ENCODE results near the gene PPP1R1B.

Gene PPP1R1B

DNA sequence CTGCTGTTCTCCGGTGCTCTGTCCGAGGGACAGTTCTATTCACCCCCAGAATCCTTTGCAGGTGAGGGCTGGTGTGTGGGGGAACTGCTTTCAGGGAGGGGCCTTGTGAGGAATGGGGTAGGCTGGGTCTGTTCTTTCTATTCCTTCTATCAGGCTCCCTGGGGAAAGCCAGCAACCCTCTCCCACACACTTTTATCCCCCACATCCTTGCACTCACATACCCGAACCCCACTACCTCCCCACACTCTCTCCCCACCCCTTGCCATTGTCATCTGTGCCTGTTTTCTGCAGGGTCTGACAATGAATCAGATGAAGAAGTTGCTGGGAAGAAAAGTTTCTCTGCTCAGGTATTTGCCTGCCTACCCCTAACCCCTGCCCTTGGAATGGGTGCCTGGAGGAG, 32.0 kb downstream of the PPP1R1B start:
- DNase-seq, result no peak

DNA sequence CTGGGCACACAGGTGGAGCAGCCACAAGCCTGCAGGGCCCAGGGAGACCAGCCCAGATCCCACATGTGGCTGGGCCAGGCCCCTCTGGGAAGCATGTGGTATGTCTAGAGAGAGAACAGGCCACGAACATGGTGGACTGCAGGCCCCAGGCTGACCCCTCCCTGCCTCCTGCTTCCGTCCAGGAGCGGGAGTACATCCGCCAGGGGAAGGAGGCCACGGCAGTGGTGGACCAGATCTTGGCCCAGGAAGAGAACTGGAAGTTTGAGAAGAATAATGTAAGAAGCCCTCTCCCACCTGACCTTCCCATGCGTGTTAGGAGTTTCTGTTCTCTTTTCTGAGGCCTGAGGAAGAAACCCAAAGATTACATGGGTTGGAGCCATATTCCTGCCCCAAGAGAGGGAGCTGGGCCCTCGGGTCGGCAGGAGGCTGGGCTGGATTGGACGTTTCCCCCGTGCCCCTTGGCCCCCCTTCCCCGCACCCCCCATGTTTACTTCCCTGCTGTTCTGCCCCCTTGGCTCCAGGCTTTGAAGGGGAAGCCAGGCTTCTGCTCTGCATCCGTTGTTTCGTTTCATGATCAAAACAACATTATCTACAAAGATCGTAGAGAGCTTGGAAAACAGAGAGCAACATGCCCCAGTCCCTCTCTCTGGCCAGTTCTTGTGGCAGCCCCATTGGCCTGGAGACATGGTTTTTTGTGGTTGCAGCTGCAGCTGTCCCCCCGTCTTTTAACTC, 32.7 kb downstream of the PPP1R1B start:
- DNase-seq, result no peak

DNA sequence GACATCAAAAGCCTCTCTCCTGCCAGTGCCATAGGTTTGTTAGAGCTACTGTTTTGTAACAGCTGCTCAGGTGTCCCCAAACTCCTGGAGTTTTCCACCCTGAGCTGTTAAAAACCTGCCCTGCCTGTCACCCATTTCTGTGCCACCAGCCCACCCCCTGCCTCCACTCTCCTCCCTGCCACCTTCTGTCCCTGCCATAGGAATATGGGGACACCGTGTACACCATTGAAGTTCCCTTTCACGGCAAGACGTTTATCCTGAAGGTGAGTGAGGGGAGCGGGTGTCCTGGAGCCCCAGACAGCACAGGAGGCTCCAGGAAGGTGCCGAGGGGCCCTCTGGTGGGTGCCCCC, 33.2 kb downstream of the PPP1R1B start:
- DNase-seq, result no peak

DNA sequence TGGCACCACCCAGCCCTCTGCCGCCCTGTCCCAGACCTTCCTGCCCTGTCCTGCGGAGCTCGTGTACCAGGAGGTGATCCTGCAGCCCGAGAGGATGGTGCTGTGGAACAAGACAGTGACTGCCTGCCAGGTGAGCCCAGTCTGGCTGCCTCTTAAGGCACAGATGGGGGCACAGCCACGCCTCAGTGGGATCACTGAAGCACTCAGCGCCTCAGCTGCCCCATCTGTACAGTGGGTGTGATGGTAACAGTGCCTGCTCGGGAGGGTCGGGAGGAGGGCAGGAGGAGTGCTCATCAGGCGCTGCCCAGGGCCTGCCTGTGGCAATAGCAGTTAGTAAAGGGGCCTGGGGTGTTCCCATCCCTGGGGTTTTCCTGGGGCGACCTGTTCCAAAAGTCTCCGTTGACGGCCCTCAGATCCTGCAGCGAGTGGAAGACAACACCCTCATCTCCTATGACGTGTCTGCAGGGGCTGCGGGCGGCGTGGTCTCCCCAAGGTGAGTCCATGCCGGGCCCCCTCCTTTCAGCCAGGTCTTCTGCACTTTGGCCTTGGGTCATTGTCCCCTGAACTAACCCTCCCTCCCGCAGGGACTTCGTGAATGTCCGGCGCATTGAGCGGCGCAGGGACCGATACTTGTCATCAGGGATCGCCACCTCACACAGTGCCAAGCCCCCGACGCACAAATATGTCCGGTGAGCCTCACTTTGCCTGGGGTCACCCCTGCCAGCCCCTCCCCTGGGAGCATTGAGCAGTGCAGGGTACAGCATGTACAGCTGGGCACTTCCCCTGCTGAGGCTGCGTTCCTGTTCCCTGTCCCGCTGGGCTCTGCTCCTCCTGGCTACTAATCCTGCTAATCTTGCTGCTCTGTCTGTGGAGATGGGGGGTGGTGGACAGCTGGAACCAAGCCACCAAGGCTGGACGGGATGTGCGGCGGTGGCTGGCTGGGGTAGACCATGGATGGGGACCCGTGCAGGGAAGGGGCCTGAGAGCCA, 33.9 kb downstream of the PPP1R1B start:
- DNase-seq, result no peak

DNA sequence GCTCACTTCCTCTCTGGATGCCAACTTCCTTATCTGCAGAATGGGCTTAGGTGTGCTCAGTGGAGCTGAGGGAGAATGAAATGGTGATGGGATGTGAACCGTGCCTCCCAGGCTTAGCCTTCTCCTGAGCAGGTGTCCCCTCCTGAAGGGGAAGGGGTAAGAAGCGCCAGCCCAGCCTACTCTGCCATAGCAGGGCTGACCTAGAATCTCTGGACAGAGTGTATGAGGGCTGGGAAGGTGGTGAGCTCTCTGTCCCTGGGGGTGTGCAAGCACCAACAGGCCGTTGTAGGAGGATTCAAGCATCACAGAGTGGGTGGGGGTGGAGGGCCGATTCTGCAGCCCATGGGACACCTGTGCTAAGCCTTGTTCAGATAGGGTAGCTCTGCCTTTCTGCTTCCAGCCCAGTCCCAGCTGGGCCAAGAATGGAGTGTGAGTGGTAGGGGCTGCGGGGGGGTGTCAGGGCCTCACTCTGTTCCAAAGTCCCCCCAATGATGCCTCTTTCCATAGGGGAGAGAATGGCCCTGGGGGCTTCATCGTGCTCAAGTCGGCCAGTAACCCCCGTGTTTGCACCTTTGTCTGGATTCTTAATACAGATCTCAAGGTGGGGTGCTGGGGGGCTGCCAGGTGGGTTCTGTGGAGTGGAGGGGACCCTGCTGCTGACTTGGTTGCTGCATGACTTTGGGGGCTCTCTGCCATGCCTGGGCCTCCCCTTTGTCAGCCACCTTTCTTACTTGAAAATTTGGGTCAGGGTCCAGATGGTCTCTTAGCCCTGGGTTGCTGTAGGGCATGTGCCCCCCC, 35.2 kb downstream of the PPP1R1B start:
- no peak for DNase-seq

DNA sequence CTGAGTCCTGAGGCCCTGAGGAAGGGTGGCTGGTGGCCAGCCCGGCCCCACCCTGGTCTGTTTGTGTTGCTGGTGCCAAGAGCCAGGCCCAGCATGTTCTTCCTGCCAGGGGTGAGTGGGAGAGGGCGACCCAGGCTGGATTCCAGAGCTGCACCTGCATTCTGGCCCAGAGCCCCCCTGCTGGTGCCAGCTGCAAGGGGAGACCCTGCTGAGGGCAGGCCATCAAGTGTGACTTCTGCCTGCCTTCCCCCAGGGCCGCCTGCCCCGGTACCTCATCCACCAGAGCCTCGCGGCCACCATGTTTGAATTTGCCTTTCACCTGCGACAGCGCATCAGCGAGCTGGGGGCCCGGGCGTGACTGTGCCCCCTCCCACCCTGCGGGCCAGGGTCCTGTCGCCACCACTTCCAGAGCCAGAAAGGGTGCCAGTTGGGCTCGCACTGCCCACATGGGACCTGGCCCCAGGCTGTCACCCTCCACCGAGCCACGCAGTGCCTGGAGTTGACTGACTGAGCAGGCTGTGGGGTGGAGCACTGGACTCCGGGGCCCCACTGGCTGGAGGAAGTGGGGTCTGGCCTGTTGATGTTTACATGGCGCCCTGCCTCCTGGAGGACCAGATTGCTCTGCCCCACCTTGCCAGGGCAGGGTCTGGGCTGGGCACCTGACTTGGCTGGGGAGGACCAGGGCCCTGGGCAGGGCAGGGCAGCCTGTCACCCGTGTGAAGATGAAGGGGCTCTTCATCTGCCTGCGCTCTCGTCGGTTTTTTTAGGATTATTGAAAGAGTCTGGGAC, 36.0 kb downstream of the PPP1R1B start:
- no peak for DNase-seq

DNA sequence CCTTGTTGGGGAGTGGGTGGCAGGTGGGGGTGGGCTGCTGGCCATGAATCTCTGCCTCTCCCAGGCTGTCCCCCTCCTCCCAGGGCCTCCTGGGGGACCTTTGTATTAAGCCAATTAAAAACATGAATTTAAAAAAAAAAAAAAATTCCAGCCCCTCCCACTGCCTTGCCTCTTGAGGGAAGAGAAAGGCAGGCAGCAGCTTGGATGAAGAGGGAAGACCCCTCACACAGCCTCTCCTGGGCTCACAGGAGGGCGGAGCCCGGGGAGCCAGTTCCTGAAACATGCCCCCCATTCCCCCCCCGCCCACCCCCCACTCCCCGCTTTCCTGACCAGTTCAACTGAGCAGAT, 36.6 kb downstream of the PPP1R1B start:
- DNase-seq, result no peak

DNA sequence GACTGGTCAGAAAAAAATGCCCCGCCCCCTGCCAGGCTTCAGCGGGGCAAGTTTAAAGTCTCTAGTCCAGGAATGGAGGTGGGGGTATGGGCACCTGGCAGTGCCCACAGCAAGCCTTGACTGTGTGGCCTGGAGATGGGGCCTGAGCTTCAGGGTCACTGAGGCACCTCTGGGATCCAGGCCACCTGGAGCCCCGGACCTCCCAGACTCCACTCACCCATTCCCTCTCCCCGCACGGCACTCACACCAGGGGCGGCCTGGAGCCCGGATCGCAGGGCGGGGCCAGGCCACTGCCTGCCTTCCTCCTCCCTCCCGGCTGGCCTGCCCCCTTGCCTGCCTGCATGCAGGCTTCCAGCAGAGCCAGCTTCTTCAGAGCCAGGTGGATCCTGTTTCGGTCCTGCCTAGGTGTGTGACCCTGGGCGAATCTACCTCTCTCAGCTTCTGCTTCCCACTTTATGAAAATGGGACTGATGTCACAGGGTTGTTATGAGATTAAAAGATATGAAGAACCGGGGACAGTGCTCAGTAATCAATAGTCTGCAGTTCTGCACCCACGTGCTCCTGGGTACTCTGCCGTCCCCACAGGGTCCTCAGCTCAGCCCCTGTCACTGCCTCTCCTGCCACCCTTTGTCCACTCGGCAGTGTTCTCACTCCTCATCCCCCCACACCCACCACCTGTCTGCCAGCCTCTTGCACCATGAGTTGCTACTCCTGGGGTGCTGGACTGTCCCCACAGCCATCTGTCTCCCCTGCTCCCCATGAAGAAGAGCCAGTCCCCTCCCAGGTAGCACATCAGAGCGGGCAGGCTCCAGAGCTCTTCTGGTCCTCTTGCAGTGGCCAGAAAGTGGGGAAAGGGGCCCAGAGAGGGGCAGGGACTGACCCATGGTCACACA, 37.2 kb downstream of the PPP1R1B start:
- DNase-seq, result no peak

DNA sequence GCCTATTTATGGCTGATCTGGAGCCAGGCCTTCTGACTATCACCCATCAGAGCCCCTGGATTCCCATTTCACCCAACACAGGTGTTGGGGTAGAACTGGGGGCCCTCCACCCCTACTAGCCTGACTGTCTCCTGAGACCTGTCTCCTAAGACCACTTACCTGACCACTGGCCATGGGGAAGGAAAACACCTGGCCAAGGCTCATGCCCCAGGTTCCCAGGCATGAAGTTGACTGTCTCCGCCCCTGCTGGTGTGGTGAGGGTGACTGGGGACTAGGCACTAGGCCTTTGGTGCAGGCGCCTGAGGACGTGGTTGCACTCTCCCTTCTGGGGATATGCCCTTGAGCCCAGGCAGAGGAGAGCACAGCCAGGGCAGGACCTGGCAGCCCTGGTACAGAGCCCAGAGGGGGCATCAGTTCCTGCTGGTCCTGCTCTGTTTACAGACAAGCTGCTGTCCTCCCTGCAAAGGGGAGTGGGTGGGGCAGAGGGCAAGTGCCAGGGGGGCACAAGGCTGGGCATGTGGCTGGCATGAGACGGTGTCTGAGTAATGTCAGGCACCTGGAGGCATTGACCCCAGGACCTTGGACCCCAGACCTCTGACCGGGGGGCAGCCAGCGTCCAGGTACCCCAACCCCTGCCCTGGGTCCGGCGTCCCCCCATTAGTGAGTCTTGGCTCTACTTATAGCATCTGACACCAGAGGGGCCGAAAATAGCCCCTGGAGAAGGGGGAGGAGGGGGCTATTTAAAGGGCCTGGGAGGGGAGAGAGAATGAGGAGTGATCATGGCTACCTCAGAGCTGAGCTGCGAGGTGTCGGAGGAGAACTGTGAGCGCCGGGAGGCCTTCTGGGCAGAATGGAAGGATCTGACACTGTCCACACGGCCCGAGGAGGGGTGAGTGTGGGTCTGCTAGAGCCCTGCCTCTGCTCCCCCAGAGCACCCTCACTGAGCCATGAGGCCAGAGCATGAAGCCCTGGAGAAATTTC, 38.1 kb downstream of the PPP1R1B start, which contains the start of gene TCAP:
TCAP (plus strand) TSS at position 769 of the 981 bp plus-strand sequence; CDS start at position 780, 11 bp downstream.
- no peak for DNase-seq

DNA sequence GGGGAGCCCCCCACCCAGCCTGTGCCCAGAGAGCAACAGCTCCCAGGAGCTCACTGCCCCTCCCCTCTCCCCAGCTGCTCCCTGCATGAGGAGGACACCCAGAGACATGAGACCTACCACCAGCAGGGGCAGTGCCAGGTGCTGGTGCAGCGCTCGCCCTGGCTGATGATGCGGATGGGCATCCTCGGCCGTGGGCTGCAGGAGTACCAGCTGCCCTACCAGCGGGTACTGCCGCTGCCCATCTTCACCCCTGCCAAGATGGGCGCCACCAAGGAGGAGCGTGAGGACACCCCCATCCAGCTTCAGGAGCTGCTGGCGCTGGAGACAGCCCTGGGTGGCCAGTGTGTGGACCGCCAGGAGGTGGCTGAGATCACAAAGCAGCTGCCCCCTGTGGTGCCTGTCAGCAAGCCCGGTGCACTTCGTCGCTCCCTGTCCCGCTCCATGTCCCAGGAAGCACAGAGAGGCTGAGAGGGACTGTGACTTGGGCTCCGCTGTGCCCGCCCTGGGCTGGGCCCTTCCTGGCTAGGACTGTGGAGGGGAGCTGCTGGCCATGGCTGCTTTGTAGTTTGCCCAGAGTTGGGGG, 39.0 kb downstream of the PPP1R1B start:
- DNase-seq, result no peak

DNA sequence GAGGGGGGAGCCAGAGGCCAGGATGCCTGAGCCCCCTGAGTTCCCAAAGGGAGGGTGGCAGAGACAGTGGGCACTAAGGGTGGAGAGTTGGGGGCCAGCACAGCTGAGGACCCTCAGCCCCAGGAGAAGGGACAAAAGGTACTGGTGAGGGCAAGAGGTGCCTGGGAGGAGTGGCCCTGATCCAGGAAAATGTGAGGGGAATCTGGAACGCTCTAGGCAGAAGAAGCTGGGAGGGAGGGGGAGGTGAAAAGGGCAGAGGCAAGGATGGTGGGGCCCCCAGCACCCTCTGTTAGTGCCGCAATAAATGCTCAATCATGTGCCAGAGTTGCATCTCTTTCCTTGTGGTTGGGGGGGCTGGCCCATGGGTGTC, 39.5 kb downstream of the PPP1R1B start:
- no peak for DNase-seq

DNA sequence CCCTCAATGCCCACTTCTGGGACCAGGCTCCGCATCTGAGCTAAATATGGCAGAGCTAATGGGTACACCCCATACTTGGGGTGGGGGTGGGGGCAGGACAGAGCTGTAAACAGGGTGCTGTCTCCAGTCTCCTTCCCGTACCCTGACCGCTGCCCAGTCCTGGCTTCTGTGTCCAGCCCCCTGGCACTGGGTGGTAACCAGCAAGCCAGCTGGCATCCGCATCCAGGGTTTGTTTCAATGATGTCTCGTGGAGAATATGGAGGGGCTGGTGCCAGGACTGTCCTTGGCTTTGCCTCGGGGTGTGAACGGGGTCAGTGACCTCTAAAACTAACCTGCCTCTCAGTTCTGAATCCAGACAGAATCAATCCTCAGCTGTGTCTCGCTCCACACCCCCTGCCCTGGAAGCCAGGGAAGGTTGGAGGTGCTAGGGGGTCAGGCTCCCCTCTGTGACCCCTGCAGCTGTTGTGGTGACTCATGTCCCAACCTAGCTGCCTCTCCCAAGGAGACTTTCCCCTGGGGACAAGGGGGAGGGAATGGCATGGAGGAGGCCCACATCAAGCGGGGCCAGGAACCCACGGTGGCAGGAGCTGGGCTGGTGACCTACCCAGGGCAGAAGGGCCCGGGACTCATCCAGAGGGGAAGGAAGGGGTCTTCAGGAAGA, 40.0 kb downstream of the PPP1R1B start:
- no peak for DNase-seq

DNA sequence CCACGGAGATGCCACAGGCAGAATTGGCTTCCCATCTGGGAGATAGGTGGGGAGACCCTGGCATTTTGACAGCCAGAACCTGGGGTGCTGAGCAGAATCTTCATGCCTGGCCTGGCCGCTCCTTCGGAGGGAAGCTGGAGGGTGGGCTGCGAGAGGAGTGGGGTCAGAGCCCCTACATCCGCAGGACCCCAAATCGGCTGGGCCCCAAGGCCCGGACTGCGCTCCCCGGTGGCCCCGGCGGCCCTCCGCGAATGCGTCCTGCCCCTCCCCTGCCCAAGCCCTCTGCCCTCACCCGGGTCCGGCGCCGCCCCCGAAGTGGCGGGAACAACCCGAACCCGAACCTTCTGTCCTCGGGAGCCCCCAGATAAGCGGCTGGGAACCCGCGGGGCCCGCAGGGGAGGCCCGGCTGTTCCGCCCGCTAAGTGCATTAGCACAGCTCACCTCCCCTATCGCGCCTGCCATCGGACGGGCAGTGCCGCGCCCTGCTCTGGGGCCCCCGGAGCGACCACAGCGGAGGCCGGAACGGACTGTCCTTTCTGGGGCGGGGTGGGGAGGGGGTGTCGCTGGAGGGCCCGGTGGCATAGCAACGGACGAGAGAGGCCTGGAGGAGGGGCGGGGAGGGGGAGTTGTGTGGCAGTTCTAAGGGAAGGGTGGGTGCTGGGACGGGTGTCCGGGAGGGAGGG, 40.7 kb downstream of the PPP1R1B start:
- DNase-seq, result peak; percentile 30

DNA sequence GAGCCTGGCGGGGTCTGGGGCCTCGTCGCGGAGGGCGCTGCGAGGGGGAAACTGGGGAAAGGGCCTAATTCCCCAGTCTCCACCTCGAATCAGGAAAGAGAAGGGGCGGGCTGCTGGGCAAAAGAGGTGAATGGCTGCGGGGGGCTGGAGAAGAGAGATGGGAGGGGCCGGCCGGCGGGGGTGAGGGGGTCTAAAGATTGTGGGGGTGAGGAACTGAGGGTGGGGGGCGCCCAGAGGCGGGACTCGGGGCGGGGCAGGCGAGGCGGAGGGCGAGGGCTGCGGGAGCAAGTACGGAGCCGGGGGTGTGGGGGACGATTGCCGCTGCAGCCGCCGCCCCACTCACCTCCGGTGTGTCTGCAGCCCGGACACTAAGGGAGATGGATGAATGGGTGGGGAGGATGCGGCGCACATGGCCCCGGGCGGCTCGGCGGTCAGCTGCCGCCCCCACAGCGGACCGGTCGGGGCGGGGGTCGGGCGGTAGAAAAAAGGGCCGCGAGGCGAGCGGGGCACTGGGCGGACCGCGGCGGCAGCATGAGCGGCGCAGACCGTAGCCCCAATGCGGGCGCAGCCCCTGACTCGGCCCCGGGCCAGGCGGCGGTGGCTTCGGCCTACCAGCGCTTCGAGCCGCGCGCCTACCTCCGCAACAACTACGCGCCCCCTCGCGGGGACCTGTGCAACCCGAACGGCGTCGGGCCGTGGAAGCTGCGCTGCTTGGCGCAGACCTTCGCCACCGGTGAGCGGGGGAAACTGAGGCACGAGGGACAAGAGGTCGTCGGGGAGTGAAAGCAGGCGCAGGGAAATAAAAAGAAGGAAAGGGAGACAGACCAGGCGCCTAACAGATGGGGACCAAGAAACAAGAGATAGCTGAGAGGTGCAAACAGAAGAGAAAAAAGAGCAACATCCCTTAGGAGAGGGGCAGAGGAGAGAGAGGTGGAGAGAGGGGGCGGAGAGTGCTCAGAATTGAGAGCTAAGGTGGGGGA, 41.5 kb downstream of the PPP1R1B start, which contains the start of gene PNMT:
PNMT (plus strand) TSS at position 509 of the 980 bp plus-strand sequence; CDS start at position 532, 23 bp downstream.
- DNase-seq, result peak; percentile 78

DNA sequence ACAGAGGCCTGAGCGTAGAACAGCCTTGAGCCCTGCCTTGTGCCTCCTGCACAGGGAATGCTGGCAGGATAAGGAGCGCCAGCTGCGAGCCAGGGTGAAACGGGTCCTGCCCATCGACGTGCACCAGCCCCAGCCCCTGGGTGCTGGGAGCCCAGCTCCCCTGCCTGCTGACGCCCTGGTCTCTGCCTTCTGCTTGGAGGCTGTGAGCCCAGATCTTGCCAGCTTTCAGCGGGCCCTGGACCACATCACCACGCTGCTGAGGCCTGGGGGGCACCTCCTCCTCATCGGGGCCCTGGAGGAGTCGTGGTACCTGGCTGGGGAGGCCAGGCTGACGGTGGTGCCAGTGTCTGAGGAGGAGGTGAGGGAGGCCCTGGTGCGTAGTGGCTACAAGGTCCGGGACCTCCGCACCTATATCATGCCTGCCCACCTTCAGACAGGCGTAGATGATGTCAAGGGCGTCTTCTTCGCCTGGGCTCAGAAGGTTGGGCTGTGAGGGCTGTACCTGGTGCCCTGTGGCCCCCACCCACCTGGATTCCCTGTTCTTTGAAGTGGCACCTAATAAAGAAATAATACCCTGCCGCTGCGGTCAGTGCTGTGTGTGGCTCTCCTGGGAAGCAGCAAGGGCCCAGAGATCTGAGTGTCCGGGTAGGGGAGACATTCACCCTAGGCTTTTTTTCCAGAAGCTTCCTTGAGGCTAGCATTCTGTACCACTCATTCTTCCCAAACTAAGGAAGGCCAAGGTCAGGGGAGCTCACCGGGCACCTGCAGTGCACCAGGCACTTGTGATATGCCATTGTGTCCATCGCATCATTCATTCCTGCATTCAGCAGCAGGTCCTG, 43.4 kb downstream of the PPP1R1B start:
- no peak for DNase-seq

DNA sequence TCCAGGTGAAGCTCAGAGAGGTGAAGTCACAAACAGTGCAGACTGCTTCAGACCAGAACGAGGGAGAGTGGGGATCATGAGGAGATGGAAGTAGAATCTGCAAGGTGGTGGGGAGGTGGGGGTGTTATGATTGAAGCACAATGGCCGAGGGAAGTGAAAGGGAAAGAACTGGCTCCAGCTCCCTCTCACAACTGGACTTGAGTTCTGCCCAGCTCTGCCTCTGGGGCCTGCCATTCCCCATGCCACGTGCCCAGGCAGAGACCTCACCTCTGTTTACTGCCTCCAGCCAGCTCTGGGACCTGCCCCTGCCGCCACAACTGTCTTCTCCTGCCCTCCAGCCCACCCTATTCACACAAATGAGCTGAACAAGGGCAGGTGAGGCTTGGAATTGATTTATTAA, 44.0 kb downstream of the PPP1R1B start:
- DNase-seq, result no peak
